Naive thymus-derived CD4-positive, alpha-beta T cell (primary cell): ENCODE measurements around the gene CUEDC1. TPM values are rescaled to one million over a fixed set of nuclear protein-coding genes. Genes with fewer than 3 reads are reported as not detected.

Experiments
- ATAC-seq: fragments of 150-1000 bp; cut with Tn5 transposase; 2 replicates; pipeline ENCODE4 v1.10.0; 2021; ENCODE audit warnings: mild to moderate bottlenecking, moderate library complexity
- CTCF ChIA-PET: fragments of 350-600 bp; sonication (Branson Sonifier 250); formaldehyde crosslinking; loops from one replicate; lab custom pipeline; 2021; ENCODE audit warnings: antibody characterized with exemption; lab: Charles Lee
- POLR2A ChIA-PET: fragments of 350-600 bp; sonication (Branson Sonifier 250); formaldehyde crosslinking; loops from one replicate; lab custom pipeline; 2021; ENCODE audit warnings: antibody characterized with exemption, inconsistent platforms; lab: Charles Lee
- DNase-seq, 9 donors: peaks; one replicate each; pipeline versions ENCODE4 v3.0.0 to v3.0.0-alpha.2; 2020 to 2022; ENCODE audit warnings: mixed read lengths in 1 of 9
- H3K27ac ChIP-seq: one replicate; pipeline ENCODE4 v1.7.0; 2013; ENCODE audit warnings: mild to moderate bottlenecking, low read depth, low read length, moderate library complexity
- H3K27me3 ChIP-seq, 2 donors: one replicate each; pipeline ENCODE4 v1.7.0; 2013; ENCODE audit warnings: low read length in 2 of 2, mild to moderate bottlenecking in 2 of 2, moderate library complexity in 2 of 2; ENCODE audit not compliant: control insufficient read depth in 2 of 2, insufficient read depth in 2 of 2
- H3K36me3 ChIP-seq, 3 experiments: 1 replicate in 2 of 3; 2 replicates in 1 of 3; pipeline ENCODE4 v1.7.0; 2013; ENCODE audit warnings: low read length in 3 of 3, mild to moderate bottlenecking in 3 of 3, moderate library complexity in 1 of 3; ENCODE audit not compliant: insufficient read depth in 3 of 3, control insufficient read depth in 2 of 3
- H3K4me1 ChIP-seq, 2 donors: one replicate each; pipeline ENCODE4 v1.7.0; 2013; ENCODE audit warnings: low read length in 2 of 2, mild to moderate bottlenecking in 2 of 2, moderate library complexity in 1 of 2; ENCODE audit not compliant: control insufficient read depth in 2 of 2, insufficient read depth in 2 of 2
- H3K4me3 ChIP-seq: 2 replicates; pipeline ENCODE4 v1.7.0; 2013; ENCODE audit warnings: mild to moderate bottlenecking, low read length
- H3K9me3 ChIP-seq, 3 experiments: 1 replicate in 2 of 3; 2 replicates in 1 of 3; pipeline ENCODE4 v1.7.0; 2013; ENCODE audit warnings: low read length in 3 of 3; ENCODE audit not compliant: control insufficient read depth in 2 of 3
- H3K27ac Mint-ChIP-seq, 9 donors: one replicate each; pipeline ENCODE4 v1.8.0; 2020 to 2022; ENCODE audit warnings: mixed read lengths in 9 of 9, mild to moderate bottlenecking in 8 of 9, moderate library complexity in 5 of 9, inconsistent platforms in 2 of 9
- H3K27me3 Mint-ChIP-seq, 5 donors: one replicate each; pipeline ENCODE4 v1.8.0; 2021 to 2022; ENCODE audit warnings: mixed read lengths in 5 of 5, mild to moderate bottlenecking in 1 of 5
- H3K36me3 Mint-ChIP-seq, 5 donors: one replicate each; pipeline ENCODE4 v1.8.0; 2020 to 2022; ENCODE audit warnings: mixed read lengths in 5 of 5, mild to moderate bottlenecking in 3 of 5, inconsistent platforms in 1 of 5
- H3K4me1 Mint-ChIP-seq, 7 donors: one replicate each; pipeline ENCODE4 v1.8.0; 2020 to 2022; ENCODE audit warnings: mixed read lengths in 7 of 7, mild to moderate bottlenecking in 3 of 7, inconsistent platforms in 1 of 7
- H3K4me3 Mint-ChIP-seq, 10 donors: one replicate each; pipeline ENCODE4 v1.8.0; 2020 to 2022; ENCODE audit warnings: mild to moderate bottlenecking in 10 of 10, mixed read lengths in 10 of 10, moderate library complexity in 6 of 10, inconsistent platforms in 2 of 10
- H3K9me3 Mint-ChIP-seq, 11 donors: one replicate each; pipeline ENCODE4 v1.8.0; 2020 to 2022; ENCODE audit warnings: mixed read lengths in 11 of 11, mild to moderate bottlenecking in 4 of 11, inconsistent platforms in 1 of 11, moderate library complexity in 1 of 11
- intact Hi-C, 2 donors: fragments of 100-400 bp; cut with micrococcal nuclease; formaldehyde crosslinking; loops; one replicate each; pipeline ENCODE4 v1.15.1; 2023
- polyA plus RNA-seq, 2 donors: library from polyadenylated mRNA; unstranded; fragments of 300-500 nt; fragmentation: Illumina TruSeq; gene quantifications; one replicate each; pipeline ENCODE4 v1.2.3, GENCODE V29; 2021
- total RNA-seq, 6 experiments: library from RNA in 5 of 6; stranded (reverse) in 5 of 6; gene quantifications; 1 replicate in 5 of 6; 2 replicates in 1 of 6; pipeline ENCODE4 v1.2.3 and lab custom pipeline; 2021 to 2026

Gene CUEDC1
- total and polyA plus RNA-seq, 7 experiments from 2014 or later = 0.10 to 7.7 (median 1.0) TPM; not detected in 2

DNA sequence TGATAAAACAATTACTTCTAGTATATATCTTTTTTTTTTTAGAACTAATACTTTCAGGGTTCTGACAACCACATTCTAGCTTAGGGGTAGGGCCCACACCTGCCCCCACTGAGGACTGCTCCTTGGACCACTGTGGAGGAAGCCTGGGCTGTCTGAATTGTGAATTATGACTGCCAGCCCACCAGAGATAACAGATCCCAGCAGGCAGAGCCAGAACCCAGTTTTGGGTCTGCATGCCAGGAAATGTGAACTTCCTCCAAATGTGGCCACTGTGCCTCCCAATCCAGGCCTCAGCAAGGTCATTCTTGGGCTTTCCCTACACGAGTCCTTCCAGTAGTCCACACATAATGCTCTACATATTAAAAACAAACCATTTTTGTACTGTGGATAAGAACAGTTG is 16.9 kb upstream of the CUEDC1 start:
- no peak for ATAC-seq
- Mint-ChIP-seq H3K36me3 (peaks cover 0 to 23% (median 14%) of the 10 kb centered on the region in 5 donors), H3K4me1 (peaks cover 0 to 4% (median 0%) of the 10 kb centered on the region in 7 donors), H3K9me3 (no peaks in the 10 kb centered on the region), H3K4me3 (no peak overlapping the region), H3K27me3 (no peaks in the 10 kb centered on the region), H3K27ac (peak overlapping the region in 2 of 9 donors; percentile 8 to 42)
- H3K36me3 ChIP-seq = peaks cover 3 to 43% (median 3%) of the 10 kb centered on the region in 3 experiments
- CTCF ChIA-PET = interaction anchor here (0.7 kb wide), 1 partner anchor 1036 kb away, joined by 5 read pairs; no protein-coding TSS in a partner anchor
- POLR2A ChIA-PET = no interaction called here
- no peaks in the 10 kb centered on the region for H3K9me3 ChIP-seq
- H3K4me3 ChIP-seq = no peak overlapping the region
- no peaks in the 10 kb centered on the region for H3K4me1 ChIP-seq
- no peak for DNase-seq
- H3K27ac ChIP-seq = no peak overlapping the region
- intact Hi-C loops = no loop called here
- no peaks in the 10 kb centered on the region for H3K27me3 ChIP-seq

DNA sequence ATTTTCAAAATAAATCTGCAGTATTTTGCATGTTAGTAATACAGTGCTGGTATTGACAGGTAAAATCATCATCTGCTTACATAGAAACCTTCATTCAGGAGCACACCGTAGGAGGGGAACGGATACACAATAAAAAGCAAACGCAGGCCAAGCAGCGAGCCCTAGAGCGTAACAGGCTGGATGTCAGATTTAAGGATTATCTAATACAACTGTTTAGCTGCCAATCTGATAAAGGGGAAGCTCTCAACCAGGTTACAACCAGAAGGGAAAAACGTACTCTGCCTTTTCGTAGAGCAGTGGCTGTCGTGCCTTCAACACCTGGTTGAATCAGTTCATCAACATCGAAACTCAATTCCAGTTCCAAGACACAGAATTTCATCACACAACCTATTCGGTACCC is 16.4 kb upstream of the CUEDC1 start:
- no peaks in the 10 kb centered on the region for H3K9me3 ChIP-seq
- DNase-seq (no peak), ATAC-seq (no peak)
- Mint-ChIP-seq H3K36me3 (peaks cover 0 to 21% (median 10%) of the 10 kb centered on the region in 5 donors), H3K4me3 (no peak overlapping the region), H3K27me3 (no peaks in the 10 kb centered on the region), H3K27ac (no peak overlapping the region), H3K4me1 (peaks cover 0 to 3% (median 0%) of the 10 kb centered on the region in 7 donors), H3K9me3 (no peaks in the 10 kb centered on the region)
- no peaks in the 10 kb centered on the region for H3K27me3 ChIP-seq
- H3K4me1 ChIP-seq = no peaks in the 10 kb centered on the region
- H3K4me3 ChIP-seq = no peak overlapping the region
- H3K36me3 ChIP-seq = peaks cover 3 to 37% (median 3%) of the 10 kb centered on the region in 3 experiments
- CTCF ChIA-PET = interaction anchor here (0.7 kb wide), 1 partner anchor 1037 kb away, joined by 5 read pairs; no protein-coding TSS in a partner anchor
- intact Hi-C loops = no loop called here
- POLR2A ChIA-PET = interaction anchor here (1.2 kb wide), 1 partner anchor 24 kb away, joined by 3 read pairs; no protein-coding TSS in a partner anchor
- no peak overlapping the region for H3K27ac ChIP-seq

DNA sequence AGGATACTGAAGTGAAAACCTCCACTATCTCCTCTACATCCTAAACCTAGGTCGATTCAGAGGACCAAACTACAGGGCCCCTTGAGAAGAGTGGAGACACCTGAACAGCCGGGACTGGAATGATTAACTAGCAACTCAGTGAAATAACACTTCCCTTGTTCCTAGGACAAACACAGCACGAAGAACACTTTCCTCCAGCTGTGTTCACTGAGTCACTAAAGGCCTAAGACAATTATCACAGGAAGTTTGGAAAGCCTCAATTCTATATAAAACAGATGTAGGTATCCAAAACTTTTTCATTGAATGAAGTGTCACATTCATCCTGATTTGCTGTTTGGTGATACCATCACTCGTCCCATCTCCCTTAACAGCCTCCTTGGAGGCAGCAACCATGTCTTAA is 15.5 kb upstream of the CUEDC1 start:
- intact Hi-C loops = no loop called here
- H3K27me3 ChIP-seq = no peaks in the 10 kb centered on the region

DNA sequence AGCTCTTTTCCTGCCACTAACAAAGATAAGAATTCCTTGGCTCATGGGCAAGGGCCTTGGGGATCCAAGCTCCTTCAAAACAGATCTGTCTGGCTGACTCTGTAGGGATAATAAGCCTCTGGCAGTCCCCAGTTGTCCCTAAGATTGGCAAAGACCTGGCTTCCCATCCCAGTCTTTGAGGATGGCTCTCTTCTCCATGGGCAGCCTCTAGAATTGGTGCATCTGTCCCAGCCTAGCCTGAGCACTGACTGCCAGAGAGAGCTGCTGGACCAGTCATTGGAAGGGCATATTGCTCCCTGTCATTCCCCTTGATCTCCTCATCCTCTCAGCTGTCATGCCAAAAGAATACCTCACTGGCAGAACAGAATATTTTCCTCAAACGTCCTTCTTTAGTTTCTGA is 13.2 kb upstream of the CUEDC1 start:
- intact Hi-C loops = no loop called here
- Histone ChIP-seq H3K9me3 (no peaks in the 10 kb centered on the region), H3K27ac (no peak overlapping the region), H3K4me1 (no peaks in the 10 kb centered on the region), H3K4me3 (no peak overlapping the region), H3K36me3 (peaks cover 0 to 7% (median 0%) of the 10 kb centered on the region in 3 experiments), H3K27me3 (no peaks in the 10 kb centered on the region)
- DNase-seq (no peak), ATAC-seq (no peak)
- Mint-ChIP-seq H3K36me3 (peaks cover 0 to 5% (median 3%) of the 10 kb centered on the region in 5 donors), H3K27me3 (peaks cover 0 to 4% (median 0%) of the 10 kb centered on the region in 5 donors), H3K9me3 (no peaks in the 10 kb centered on the region), H3K4me1 (no peaks in the 10 kb centered on the region), H3K27ac (no peak overlapping the region), H3K4me3 (no peak overlapping the region)
- ChIA-PET CTCF (no interaction called here), POLR2A (no interaction called here)

More for the DNA sequence above, 15.5 kb upstream of the CUEDC1 start:
- H3K9me3 ChIP-seq = no peaks in the 10 kb centered on the region
- ChIA-PET CTCF (interaction anchor here (1.2 kb wide), 1 partner anchor 12 kb away, joined by 4 read pairs; no protein-coding TSS in a partner anchor), POLR2A (interaction anchor here (1.2 kb wide), 1 partner anchor 24 kb away, joined by 3 read pairs; no protein-coding TSS in a partner anchor)
- H3K4me3 ChIP-seq = no peak overlapping the region
- H3K4me1 ChIP-seq = no peaks in the 10 kb centered on the region
- H3K27ac Mint-ChIP-seq = no peak overlapping the region
- H3K27me3 Mint-ChIP-seq = no peaks in the 10 kb centered on the region
- H3K9me3 Mint-ChIP-seq = no peaks in the 10 kb centered on the region
- no peaks in the 10 kb centered on the region for H3K4me1 Mint-ChIP-seq
- ATAC-seq (no peak), DNase-seq (no peak)
- no peak overlapping the region for H3K4me3 Mint-ChIP-seq
- H3K36me3 ChIP-seq = peaks cover 0 to 28% (median 3%) of the 10 kb centered on the region in 3 experiments
- peaks cover 0 to 14% (median 4%) of the 10 kb centered on the region in 5 donors for H3K36me3 Mint-ChIP-seq
- no peak overlapping the region for H3K27ac ChIP-seq

GRCh38 chr17:57966875-57967274 is 11.7 kb upstream of the CUEDC1 start:
- no peaks in the 10 kb centered on the region for H3K4me1 Mint-ChIP-seq
- no peaks in the 10 kb centered on the region for H3K27me3 ChIP-seq
- H3K27me3 Mint-ChIP-seq = peaks cover 0 to 16% (median 0%) of the 10 kb centered on the region in 5 donors
- no peak overlapping the region for H3K27ac Mint-ChIP-seq
- H3K9me3 Mint-ChIP-seq = no peaks in the 10 kb centered on the region
- no peak overlapping the region for H3K27ac ChIP-seq
- no peaks in the 10 kb centered on the region for H3K9me3 ChIP-seq
- no peak overlapping the region for H3K4me3 ChIP-seq
- no peaks in the 10 kb centered on the region for H3K36me3 Mint-ChIP-seq
- DNase-seq = no peak
- H3K4me3 Mint-ChIP-seq = no peak overlapping the region
- no peak for ATAC-seq
- no peaks in the 10 kb centered on the region for H3K36me3 ChIP-seq
- H3K4me1 ChIP-seq = no peaks in the 10 kb centered on the region
- intact Hi-C loops = no loop called here
- CTCF ChIA-PET = no interaction called here
- POLR2A ChIA-PET = interaction anchor here (1.3 kb wide), 1 partner anchor 28 kb away, joined by 3 read pairs; no protein-coding TSS in a partner anchor

GRCh38 chr17:57966246-57966645 is 11.0 kb upstream of the CUEDC1 start:
- H3K9me3 Mint-ChIP-seq = no peaks in the 10 kb centered on the region
- H3K36me3 Mint-ChIP-seq = no peaks in the 10 kb centered on the region
- POLR2A ChIA-PET = interaction anchor here (1.3 kb wide), 1 partner anchor 29 kb away, joined by 3 read pairs; no protein-coding TSS in a partner anchor
- Histone ChIP-seq H3K27ac (no peak overlapping the region), H3K27me3 (no peaks in the 10 kb centered on the region), H3K4me1 (no peaks in the 10 kb centered on the region), H3K9me3 (no peaks in the 10 kb centered on the region), H3K36me3 (no peaks in the 10 kb centered on the region), H3K4me3 (no peak overlapping the region)
- H3K4me1 Mint-ChIP-seq = no peaks in the 10 kb centered on the region
- H3K27me3 Mint-ChIP-seq = peaks cover 0 to 16% (median 0%) of the 10 kb centered on the region in 5 donors
- DNase-seq (no peak), ATAC-seq (no peak)
- H3K27ac Mint-ChIP-seq = no peak overlapping the region
- intact Hi-C loops = no loop called here
- no peak overlapping the region for H3K4me3 Mint-ChIP-seq
- CTCF ChIA-PET = no interaction called here
